K562 treated with DMSO at 1 percent for 12 hours (cell line): Measurements from ENCODE around the gene VPS39. TPM values are rescaled to one million over a fixed set of nuclear protein-coding genes. Genes with fewer than 3 reads are reported as not detected.

Experiments used
- total RNA-seq: library from RNA; unstranded; fragments of 300-600 nt; gene quantifications from 2 replicates; pipeline ENCODE4 v1.2.3, GENCODE V29; 2022; ENCODE audit not compliant: insufficient read depth

VPS39 gene, protein sequence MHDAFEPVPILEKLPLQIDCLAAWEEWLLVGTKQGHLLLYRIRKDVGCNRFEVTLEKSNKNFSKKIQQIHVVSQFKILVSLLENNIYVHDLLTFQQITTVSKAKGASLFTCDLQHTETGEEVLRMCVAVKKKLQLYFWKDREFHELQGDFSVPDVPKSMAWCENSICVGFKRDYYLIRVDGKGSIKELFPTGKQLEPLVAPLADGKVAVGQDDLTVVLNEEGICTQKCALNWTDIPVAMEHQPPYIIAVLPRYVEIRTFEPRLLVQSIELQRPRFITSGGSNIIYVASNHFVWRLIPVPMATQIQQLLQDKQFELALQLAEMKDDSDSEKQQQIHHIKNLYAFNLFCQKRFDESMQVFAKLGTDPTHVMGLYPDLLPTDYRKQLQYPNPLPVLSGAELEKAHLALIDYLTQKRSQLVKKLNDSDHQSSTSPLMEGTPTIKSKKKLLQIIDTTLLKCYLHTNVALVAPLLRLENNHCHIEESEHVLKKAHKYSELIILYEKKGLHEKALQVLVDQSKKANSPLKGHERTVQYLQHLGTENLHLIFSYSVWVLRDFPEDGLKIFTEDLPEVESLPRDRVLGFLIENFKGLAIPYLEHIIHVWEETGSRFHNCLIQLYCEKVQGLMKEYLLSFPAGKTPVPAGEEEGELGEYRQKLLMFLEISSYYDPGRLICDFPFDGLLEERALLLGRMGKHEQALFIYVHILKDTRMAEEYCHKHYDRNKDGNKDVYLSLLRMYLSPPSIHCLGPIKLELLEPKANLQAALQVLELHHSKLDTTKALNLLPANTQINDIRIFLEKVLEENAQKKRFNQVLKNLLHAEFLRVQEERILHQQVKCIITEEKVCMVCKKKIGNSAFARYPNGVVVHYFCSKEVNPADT
- total RNA-seq, result 20.2 and 43.3 TPM in 2 replicates

GRCh38 chr15:42207674-42208579, at the start of gene VPS39:
VPS39 (minus strand) TSS chr15:42208304; CDS start chr15:42208153, 151 bp downstream.

GRCh38 chr15:42156243-42156922, 51.7 kb downstream of the VPS39 start, which contains the start of gene PLA2G4F:
PLA2G4F (minus strand) TSS chr15:42156636; CDS start chr15:42156549, 87 bp downstream.

Other genes with a start within 250 kb of the VPS39 start
- 5.6 and 8.3 TPM in 2 replicates for gene EHD4, start 235.7 kb downstream of the VPS39 start, total RNA-seq
- not detected in 2 replicates for gene PLA2G4E, start 187.3 kb downstream of the VPS39 start, total RNA-seq
- gene PLA2G4D, start 113.7 kb downstream of the VPS39 start, total RNA-seq, result not detected in 2 replicates
- gene PLA2G4F, start 51.7 kb downstream of the VPS39 start, total RNA-seq, result not detected in 2 replicates
- gene GANC, start 64.9 kb upstream of the VPS39 start, total RNA-seq, result 8.6 and 11.1 TPM in 2 replicates
- 17.2 and 21.6 TPM in 2 replicates for gene TMEM87A, start 65.1 kb upstream of the VPS39 start, total RNA-seq
- gene CAPN3, start 151.2 kb upstream of the VPS39 start, total RNA-seq, result 0.73 and 1.0 TPM in 2 replicates